Endothelial cell of umbilical vein (primary cell): ENCODE results near the gene PDCD1LG2. TPM values are rescaled to one million over a fixed set of nuclear protein-coding genes. Genes with fewer than 3 reads are reported as not detected.

Experiments used
- BruUV-seq: library from RNA; stranded (reverse); fragments of 400-500 nt; replicated peaks from 2 replicates; lab custom pipeline; 2021; lab: Mats Ljungman, UMichigan
- CTCF ChIA-PET: fragments of 300-600, 350-600 bp; sonication (Branson Sonifier 250); formaldehyde crosslinking; loops from one replicate; lab custom pipeline; 2021; ENCODE audit warnings: antibody characterized with exemption, inconsistent platforms; lab: Charles Lee
- POLR2A ChIA-PET: fragments of 300-600, 350-600 bp; sonication (Branson Sonifier 250); formaldehyde crosslinking; loops from one replicate; lab custom pipeline; 2021; ENCODE audit warnings: antibody characterized with exemption, inconsistent platforms; lab: Charles Lee
- DNase-seq: peaks from one replicate; pipeline ENCODE4 v3.0.0-alpha.2; 2011; ENCODE audit warnings: low read depth, low spot score
- FAIRE-seq: peaks from 2 replicates; lab custom pipeline; 2011; peaks lifted over from hg19 to GRCh38; lab: Jason Lieb, UNC
- H2AFZ ChIP-seq: 2 replicates; pipeline ENCODE4 v1.6.0; 2012; ENCODE audit warnings: low read depth, low read length, control low read depth, inconsistent platforms
- H3K27ac ChIP-seq: 2 replicates; pipeline ENCODE4 v1.5.1; 2011; ENCODE audit warnings: low read depth, mild to moderate bottlenecking, control low read depth, low read length, moderate library complexity; ENCODE audit not compliant: insufficient read depth
- H3K27me3 ChIP-seq, 2 experiments: 2 replicates each; pipeline versions ENCODE4 v1.6.0 to v1.6.1; 2011; ENCODE audit warnings: low read length in 2 of 2, mixed read lengths in 1 of 2; ENCODE audit not compliant: control insufficient read depth in 2 of 2, insufficient read depth in 2 of 2
- H3K36me3 ChIP-seq, 2 experiments: 2 replicates in 1 of 2; 3 replicates in 1 of 2; pipeline ENCODE4 v1.5.1; 2011; ENCODE audit warnings: low read length in 2 of 2, mild to moderate bottlenecking in 1 of 2, moderate library complexity in 1 of 2; ENCODE audit not compliant: control insufficient read depth in 2 of 2, insufficient read depth in 2 of 2; ENCODE audit errors: extremely low read depth in 1 of 2
- H3K4me1 ChIP-seq: 3 replicates; pipeline ENCODE4 v1.5.1; 2011; ENCODE audit warnings: mild to moderate bottlenecking, low read length; ENCODE audit not compliant: control insufficient read depth, insufficient read depth; ENCODE audit errors: extremely low read depth
- H3K4me2 ChIP-seq: 2 replicates; pipeline ENCODE4 v1.6.1; 2011; ENCODE audit warnings: low read length, control low read depth, mixed read lengths; ENCODE audit not compliant: insufficient read depth
- H3K4me3 ChIP-seq, 3 experiments: fragments of 200-600 bp in 1 of 3; sonication (generic), shearing (Covaris generic) in 1 of 3; replicated peaks in 1 of 3; 2 replicates each; pipeline ENCODE4 v1.5.1; 2011 to 2016; ENCODE audit warnings: control low read depth in 3 of 3, low read length in 3 of 3, mild to moderate bottlenecking in 2 of 3, inconsistent platforms in 1 of 3, low read depth in 1 of 3, moderate library complexity in 1 of 3; ENCODE audit not compliant: insufficient read depth in 1 of 3
- H3K79me2 ChIP-seq: 2 replicates; pipeline ENCODE4 v1.6.0; 2012; ENCODE audit warnings: low read length, inconsistent platforms; ENCODE audit not compliant: control insufficient read depth, insufficient read depth
- H3K9ac ChIP-seq: replicated peaks from 2 replicates; pipeline ENCODE3; 2011; ENCODE audit warnings: low read length, control low read depth; ENCODE audit not compliant: insufficient read depth; ENCODE audit errors: extremely low read depth
- H3K9me1 ChIP-seq: replicated peaks from 3 replicates; pipeline ENCODE4 v1.6.0; 2011; ENCODE audit warnings: mild to moderate bottlenecking, low read length; ENCODE audit not compliant: control insufficient read depth, insufficient read depth; ENCODE audit errors: extremely low read depth
- H3K9me3 ChIP-seq: replicated peaks from 2 replicates; pipeline ENCODE4 v1.5.1; 2012; ENCODE audit warnings: low read length, inconsistent platforms; ENCODE audit not compliant: control insufficient read depth, insufficient read depth
- H4K20me1 ChIP-seq: replicated peaks from 2 replicates; pipeline ENCODE3; 2011; ENCODE audit warnings: mild to moderate bottlenecking, low read length; ENCODE audit not compliant: control insufficient read depth, insufficient read depth; ENCODE audit errors: extremely low read depth
- CTCF ChIP-seq, 2 donors: IDR thresholded peaks; 1 replicate in 1 of 2; 2 replicates in 1 of 2; pipeline ENCODE4 v1.5.1; 2011; ENCODE audit warnings: low read length in 2 of 2, mild to moderate bottlenecking in 2 of 2, moderate library complexity in 2 of 2, control low read depth in 1 of 2, inconsistent platforms in 1 of 2, low read depth in 1 of 2; ENCODE audit not compliant: insufficient read depth in 1 of 2; ENCODE audit errors: extremely low read depth in 1 of 2
- EZH2 ChIP-seq: IDR thresholded peaks from 2 replicates; pipeline ENCODE4 v1.6.1; 2012; ENCODE audit warnings: borderline replicate concordance, low read depth, mild to moderate bottlenecking, moderate library complexity, low read length, inconsistent platforms; ENCODE audit not compliant: severe bottlenecking
- GATA2 ChIP-seq: IDR thresholded peaks from 2 replicates; pipeline ENCODE4 v1.7.0; 2011; ENCODE audit warnings: low read depth, mild to moderate bottlenecking, moderate library complexity, mixed read lengths, low read length; ENCODE audit not compliant: insufficient read length, insufficient read depth
- JUN ChIP-seq: IDR thresholded peaks from 2 replicates; pipeline ENCODE4 v1.6.1; 2011; ENCODE audit warnings: borderline replicate concordance, low read depth; ENCODE audit not compliant: insufficient read length, insufficient read depth
- POLR2AphosphoS5 ChIP-seq: IDR thresholded peaks from 2 replicates; pipeline ENCODE4 v1.6.1; 2012; ENCODE audit warnings: low read depth, mild to moderate bottlenecking, control low read depth, low read length, moderate library complexity; ENCODE audit not compliant: insufficient read depth
- dilution Hi-C: fragments of 300-500 bp; cut with MboI; formaldehyde crosslinking; loops from one replicate; pipeline ENCODE4 v1.15.0; 2019; ENCODE audit warnings: low sequenced_read_pairs; ENCODE audit not compliant: extremely low pct_ligation_motif_present
- intact Hi-C: fragments of 100-400 bp; cut with micrococcal nuclease; formaldehyde crosslinking; loops from one replicate; pipeline ENCODE4 v1.10.0; 2022
- polyA plus RNA-seq, 4 experiments: library from polyadenylated mRNA; depleted of rRNA in 3 of 4; stranded (reverse) in 3 of 4; unstranded in 1 of 4; fragments of >200 nt; gene quantifications; 2 replicates each; pipeline versions ENCODE4 v1.2.1 to v1.2.3, GENCODE V29; 2011 to 2012; ENCODE audit warnings: missing spikeins in 1 of 4
- total RNA-seq: library from RNA; stranded (reverse); gene quantifications from 2 replicates; pipeline ENCODE4 v1.2.3, GENCODE V29; 2021

The PDCD1LG2 gene
- total and polyA plus RNA-seq, 2 donors (not counting 3 experiments of a cell fraction or from before 2014, with no cell fraction given), result 7.9 to 9.5 TPM

- no peak for DNase-seq
- FAIRE-seq, result peak; percentile 48
- intact Hi-C loops, result loop anchor here (2.0 kb wide), 1 partner anchor 76 kb away; the partner anchor contains the start of gene PDCD1LG2
Measured at GRCh38 chr9:5587024-5587423, 76.7 kb downstream of the PDCD1LG2 start.

More at GRCh38 chr9:5587024-5587423, 76.7 kb downstream of the PDCD1LG2 start:
- H3K9me1 ChIP-seq, result no peaks in the 10 kb centered on the region
- TF ChIP-seq GATA2 (no peak), EZH2 (no peak), POLR2AphosphoS5 (no peak), JUN (no peak), CTCF (IDR thresholded peaks at IDR 0.05; ENCODE audit: extremely low read depth in 1 of 2, insufficient read depth in 1 of 2, low read depth in 1 of 2, low read length in 2 of 2) (no peak)
- no peaks in the 10 kb centered on the region for H3K36me3 ChIP-seq
- peaks cover 32% of the 10 kb centered on the region for H3K4me1 ChIP-seq
- no peak overlapping the region for H3K4me3 ChIP-seq
- ChIA-PET POLR2A (interaction anchor here (0.9 kb wide), 1 partner anchor 135 kb away, joined by 6 read pairs; no protein-coding TSS in a partner anchor), CTCF (interaction anchor here (1.0 to 5.5 kb wide), 5 partner anchors 76 to 598 kb away, joined by 3 to 53 read pairs (median 9); partner anchors contain the start of genes CD274 and INSL6)
- no peaks in the 10 kb centered on the region for H3K79me2 ChIP-seq
- H3K27ac ChIP-seq, result peak overlapping the region; percentile 55
- H3K9me3 ChIP-seq, result no peaks in the 10 kb centered on the region
- H3K4me2 ChIP-seq, result no peak overlapping the region
- H4K20me1 ChIP-seq, result no peaks in the 10 kb centered on the region
- H2AFZ ChIP-seq, result no peak overlapping the region
- no peak overlapping the region for H3K9ac ChIP-seq
- dilution Hi-C loops, result no loop called here
- H3K27me3 ChIP-seq, result no peaks in the 10 kb centered on the region
- BruUV-seq, result no TSS peak
